Uterus (tissue), 2 donors: ENCODE data around the gene TOMM70.

ENCODE experiments used
- POLR2A ChIP-seq, 2 donors: fragments of 450-650 bp; IDR thresholded peaks; one replicate each; pipeline ENCODE4 v1.6.1; 2016; ENCODE audit warnings: antibody characterized with exemption in 2 of 2, mild to moderate bottlenecking in 1 of 2, moderate library complexity in 1 of 2
- TF ChIP-seq, protein P1 (sequence below), 4 experiments: fragments of 200-600 bp in 2 of 4; fragments of 450-650 bp in 2 of 4; sonication (generic) in 2 of 4; IDR thresholded peaks; one replicate each; pipeline ENCODE4 v1.5.1; 2016 to 2019; ENCODE audit warnings: antibody characterized with exemption in 4 of 4, mild to moderate bottlenecking in 2 of 4, moderate library complexity in 1 of 4

- TF ChIP-seq, protein P1, sequence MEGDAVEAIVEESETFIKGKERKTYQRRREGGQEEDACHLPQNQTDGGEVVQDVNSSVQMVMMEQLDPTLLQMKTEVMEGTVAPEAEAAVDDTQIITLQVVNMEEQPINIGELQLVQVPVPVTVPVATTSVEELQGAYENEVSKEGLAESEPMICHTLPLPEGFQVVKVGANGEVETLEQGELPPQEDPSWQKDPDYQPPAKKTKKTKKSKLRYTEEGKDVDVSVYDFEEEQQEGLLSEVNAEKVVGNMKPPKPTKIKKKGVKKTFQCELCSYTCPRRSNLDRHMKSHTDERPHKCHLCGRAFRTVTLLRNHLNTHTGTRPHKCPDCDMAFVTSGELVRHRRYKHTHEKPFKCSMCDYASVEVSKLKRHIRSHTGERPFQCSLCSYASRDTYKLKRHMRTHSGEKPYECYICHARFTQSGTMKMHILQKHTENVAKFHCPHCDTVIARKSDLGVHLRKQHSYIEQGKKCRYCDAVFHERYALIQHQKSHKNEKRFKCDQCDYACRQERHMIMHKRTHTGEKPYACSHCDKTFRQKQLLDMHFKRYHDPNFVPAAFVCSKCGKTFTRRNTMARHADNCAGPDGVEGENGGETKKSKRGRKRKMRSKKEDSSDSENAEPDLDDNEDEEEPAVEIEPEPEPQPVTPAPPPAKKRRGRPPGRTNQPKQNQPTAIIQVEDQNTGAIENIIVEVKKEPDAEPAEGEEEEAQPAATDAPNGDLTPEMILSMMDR (IDR thresholded peaks at IDR 0.05): no peak
- TF ChIP-seq POLR2A (IDR thresholded peaks at IDR 0.05): no peak
Observed at GRCh38 chr3:100420885-100421284, 20.0 kb upstream of the TOMM70 start.
